ENCODE results near the gene TMEM63A. TPM values are rescaled to one million over a fixed set of nuclear protein-coding genes. Genes with fewer than 3 reads are reported as not detected.
A peak's percentile ranks its signal among the peaks of the same experiment; 100 is the strongest.

The TMEM63A gene
- total and polyA plus RNA-seq, 2 of the 13 experiments (the other 11 are each of a cell fraction or from before 2014, with no cell fraction given), result 23.9 to 53.3 TPM

DNA sequence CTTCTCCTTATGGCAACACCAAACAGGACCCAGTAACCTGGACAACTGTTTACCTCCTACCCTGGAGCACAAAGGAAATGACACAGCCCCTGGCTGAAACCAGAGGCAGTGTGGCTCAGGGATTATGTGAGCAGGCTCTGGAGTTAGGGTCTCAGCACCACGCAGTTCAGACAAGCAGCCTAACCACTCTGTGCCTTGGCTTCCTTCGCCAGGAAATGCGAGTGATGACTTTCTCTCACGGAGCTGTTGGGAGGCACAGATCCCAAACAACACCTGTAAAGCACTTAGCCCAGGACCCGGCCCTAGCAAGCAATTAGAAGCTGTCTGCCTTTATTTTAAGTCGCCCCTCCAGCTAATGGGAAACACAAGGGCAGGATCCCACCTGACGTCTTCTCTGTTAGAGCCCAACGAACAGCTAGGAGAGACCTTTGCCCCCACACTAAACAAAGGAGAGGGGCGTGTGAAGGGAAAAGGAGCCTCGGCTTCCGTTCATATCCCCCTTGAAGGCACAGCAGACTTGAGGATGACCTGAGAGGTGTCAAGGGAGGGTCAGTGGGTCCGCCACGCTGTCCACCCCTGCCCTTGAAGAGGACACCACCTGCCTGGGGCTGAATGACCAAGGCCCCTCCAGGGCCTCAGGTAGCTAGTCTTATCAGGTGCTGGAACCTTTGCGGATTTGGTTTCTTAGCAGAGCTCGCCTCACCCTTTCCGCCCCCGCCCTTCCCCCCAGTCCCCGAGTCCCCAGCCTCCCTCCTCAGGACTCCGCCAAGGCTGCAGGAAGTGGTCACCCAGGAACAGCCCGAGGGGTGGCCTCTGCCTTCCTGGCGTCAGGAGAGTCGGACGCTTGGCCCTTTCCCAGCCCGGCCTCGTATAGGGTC, 860 bp downstream of the TMEM63A start (continued):
- TF ChIP-seq ZNF30 (CRISPR knock-in tag; IDR thresholded peaks at IDR 0.05) (no peak), NAIF1 (CRISPR knock-in tag; IDR thresholded peaks at IDR 0.05; ENCODE audit: borderline replicate concordance) (no peak), LCORL (IDR thresholded peaks at IDR 0.05) (no peak), LCORL (CRISPR knock-in tag; IDR thresholded peaks at IDR 0.05) (0 out of 2 replicates have a peak, but pooled peaks have one; percentile 31), HMG20B (CRISPR knock-in tag; conservative IDR thresholded peaks at IDR 0.05) (no peak), HOXA9 (CRISPR knock-in tag; IDR thresholded peaks at IDR 0.05; ENCODE audit: borderline replicate concordance) (no peak), THYN1 (CRISPR knock-in tag; IDR thresholded peaks at IDR 0.05; ENCODE audit: borderline replicate concordance, low read depth) (no peak), ZBTB33 (CRISPR knock-in tag; IDR thresholded peaks at IDR 0.05) (no peak), ZNF562 (CRISPR knock-in tag; IDR thresholded peaks at IDR 0.05; ENCODE audit: borderline replicate concordance) (no peak), GLMP (CRISPR knock-in tag; IDR thresholded peaks at IDR 0.05; ENCODE audit: borderline replicate concordance) (no peak), NFATC3 (CRISPR knock-in tag; IDR thresholded peaks at IDR 0.05) (no peak), ZNF614 (CRISPR knock-in tag; IDR thresholded peaks at IDR 0.05; ENCODE audit: borderline replicate concordance) (no peak), IKZF1 (IDR thresholded peaks at IDR 0.05) (no peak), ZBTB20 (CRISPR knock-in tag; IDR thresholded peaks at IDR 0.05; ENCODE audit: borderline replicate concordance, low read depth) (0 out of 2 replicates have a peak, but pooled peaks have one; percentile 6), ZNF296 (CRISPR knock-in tag; conservative IDR thresholded peaks at IDR 0.05) (no peak)

Data from HepG2 (cell line).